NCI-H226 (cell line): ENCODE data around the gene COL4A2.

ENCODE experiments used
- DNase-seq: peaks from one replicate; pipeline ENCODE4 v3.0.0-alpha.2; 2015

Gene COL4A2

GRCh38 chr13:110272651-110273050, 34.4 kb upstream of the COL4A2 start:
- no peak for DNase-seq

- DNase-seq = no peak
Measured at GRCh38 chr13:110273254-110273653, 33.8 kb upstream of the COL4A2 start.

GRCh38 chr13:110274687-110275086, 32.4 kb upstream of the COL4A2 start:
- no peak for DNase-seq

- DNase-seq = no peak
Measured at GRCh38 chr13:110275931-110276552, 31.0 kb upstream of the COL4A2 start.

DNA sequence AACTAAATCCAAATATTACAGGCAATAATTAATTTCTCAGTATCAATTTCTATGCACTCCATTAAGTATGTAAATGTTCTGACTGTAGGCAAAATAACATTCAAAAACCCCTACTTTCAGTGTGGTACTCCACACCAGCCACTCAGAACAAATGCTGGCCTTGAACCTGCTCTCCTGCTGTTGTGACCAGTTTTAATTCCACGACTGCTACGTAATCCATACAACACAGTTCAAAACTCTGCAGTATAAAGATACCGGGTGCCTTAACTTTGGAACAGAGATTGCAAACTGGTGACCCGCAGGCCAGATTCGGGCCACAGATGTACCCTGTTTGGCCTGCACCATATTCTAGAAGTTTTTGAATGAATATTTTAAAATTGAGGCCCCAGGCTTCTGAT, 30.5 kb upstream of the COL4A2 start:
- no peak for DNase-seq

DNA sequence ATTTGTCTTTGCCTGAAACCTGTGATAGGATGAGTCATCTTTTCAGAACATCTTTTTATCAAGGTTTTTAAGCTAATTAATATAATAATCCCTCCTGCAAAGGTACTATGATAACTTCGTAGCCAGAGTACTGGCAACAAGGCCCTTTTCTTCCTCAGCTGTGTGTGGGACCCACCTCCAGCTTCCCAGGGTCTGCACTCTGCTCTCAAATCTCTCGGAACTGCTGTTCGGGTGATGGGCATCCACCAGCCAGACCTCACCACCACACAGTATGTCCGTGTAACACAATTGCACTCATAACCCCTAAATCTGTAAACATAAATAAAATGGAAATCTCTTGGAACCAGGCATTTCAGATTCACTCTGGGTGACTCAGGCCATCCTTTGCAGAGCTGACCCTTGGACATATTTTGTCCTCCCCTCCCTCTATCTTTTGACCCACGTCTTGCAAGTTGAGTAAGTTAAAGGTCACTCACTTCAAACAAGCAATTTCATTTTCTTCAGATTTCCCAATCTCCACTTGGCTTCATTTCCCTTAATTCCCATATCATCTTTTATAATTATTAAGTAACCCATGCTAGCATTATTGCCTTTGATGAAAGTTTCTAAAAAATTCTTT, 29.6 kb upstream of the COL4A2 start:
- no peak for DNase-seq

- no peak for DNase-seq
Measured at GRCh38 chr13:110278859-110279258, 28.2 kb upstream of the COL4A2 start.

DNA sequence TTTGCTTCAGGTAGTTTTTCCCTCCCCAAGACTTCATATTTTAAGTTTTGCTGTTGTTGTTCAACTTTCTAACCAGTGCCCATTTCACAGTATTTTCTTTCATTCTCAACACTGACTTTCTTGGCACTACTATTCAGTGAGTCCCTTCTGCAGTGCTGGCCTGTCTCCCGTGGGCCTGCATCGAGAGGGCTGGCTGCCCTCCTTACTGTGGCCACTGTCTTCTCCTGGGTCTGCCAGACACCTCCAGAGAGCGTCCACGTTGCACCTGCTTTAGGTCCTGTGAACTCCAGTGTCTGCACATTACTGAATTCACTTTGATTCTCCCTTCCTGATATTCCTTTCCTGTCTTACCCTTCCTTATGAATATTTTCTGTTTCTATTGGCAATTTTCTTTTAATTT, 27.4 kb upstream of the COL4A2 start:
- DNase-seq = no peak

- no peak for DNase-seq
Measured at GRCh38 chr13:110280231-110280813, 26.8 kb upstream of the COL4A2 start.

DNA sequence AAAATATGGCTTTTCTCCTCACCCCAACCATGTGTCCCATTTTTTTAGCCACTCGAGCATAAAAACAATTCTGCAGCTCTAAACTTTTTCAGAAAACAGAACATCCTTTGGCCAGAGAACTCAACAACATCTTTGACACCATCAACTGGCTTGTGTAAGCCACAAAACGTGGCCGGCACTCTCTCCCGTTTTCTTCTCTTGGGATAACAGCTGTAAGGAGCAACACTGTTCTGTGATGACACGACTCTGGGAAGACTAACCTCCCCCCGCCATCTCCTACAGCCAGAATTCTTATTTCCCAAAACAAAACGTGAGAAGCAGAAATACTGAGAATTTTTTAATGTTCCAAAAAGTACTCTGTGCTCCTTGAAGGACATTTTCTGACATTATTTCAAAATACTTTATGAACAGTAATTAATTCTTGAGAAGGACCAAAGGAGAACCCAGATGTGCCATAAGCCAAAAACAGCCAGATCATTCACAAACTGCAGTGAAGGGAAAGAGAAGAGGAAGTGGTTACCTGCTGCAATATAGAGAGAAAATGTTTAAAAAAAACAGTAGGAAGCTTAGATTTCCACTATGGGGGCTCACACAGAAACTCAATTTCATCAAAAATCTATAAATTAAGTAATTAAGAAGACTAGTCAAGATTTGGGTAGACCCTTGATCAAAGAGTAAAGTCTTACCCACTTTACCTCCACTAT, 25.9 kb upstream of the COL4A2 start:
- no peak for DNase-seq

DNA sequence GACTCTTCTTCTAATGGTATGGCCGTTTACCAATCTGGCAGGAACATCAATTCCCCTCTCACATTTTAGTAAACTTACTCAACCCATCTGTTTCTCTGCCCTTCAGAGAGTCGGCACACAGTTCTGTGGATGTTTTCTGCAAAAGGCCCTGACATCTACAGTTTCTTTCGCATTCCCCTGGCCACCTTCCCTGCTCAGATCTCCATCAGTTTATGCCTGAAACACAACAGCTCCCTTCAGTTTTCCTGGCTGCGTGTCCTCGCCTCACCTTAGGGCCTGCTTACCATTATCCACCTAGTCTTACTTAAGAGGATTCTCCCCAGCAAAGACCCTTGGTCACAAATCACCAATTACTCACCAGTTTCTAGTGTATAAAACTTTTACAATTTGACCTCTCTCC, 25.3 kb upstream of the COL4A2 start:
- DNase-seq = no peak

DNA sequence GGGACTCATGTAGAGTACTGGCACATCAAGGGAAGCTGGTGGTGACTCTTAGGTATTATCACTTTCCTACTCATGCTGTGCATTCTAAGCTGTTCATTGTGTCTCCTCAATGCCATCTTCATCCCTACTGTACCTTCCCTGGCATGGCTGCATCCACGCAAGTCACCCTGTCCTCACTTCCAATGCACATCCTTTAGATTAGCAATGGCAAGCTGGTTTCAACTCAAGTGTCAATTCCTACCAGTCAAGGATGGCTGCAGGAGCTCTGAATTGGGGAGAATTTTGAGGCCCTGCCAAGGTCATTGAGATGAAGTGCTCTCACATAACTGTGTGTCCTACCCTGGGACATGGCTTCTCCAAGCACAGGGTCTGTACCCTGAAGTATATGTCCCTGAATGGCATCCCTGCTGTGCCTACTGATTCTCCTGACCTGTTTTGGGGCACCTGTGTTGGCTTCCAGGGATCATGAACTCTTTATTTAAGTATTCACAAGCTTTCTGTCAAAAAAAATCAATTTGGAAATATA, 24.7 kb upstream of the COL4A2 start:
- no peak for DNase-seq

- no peak for DNase-seq
Measured at GRCh38 chr13:110283736-110284517, 23.2 kb upstream of the COL4A2 start.

DNA sequence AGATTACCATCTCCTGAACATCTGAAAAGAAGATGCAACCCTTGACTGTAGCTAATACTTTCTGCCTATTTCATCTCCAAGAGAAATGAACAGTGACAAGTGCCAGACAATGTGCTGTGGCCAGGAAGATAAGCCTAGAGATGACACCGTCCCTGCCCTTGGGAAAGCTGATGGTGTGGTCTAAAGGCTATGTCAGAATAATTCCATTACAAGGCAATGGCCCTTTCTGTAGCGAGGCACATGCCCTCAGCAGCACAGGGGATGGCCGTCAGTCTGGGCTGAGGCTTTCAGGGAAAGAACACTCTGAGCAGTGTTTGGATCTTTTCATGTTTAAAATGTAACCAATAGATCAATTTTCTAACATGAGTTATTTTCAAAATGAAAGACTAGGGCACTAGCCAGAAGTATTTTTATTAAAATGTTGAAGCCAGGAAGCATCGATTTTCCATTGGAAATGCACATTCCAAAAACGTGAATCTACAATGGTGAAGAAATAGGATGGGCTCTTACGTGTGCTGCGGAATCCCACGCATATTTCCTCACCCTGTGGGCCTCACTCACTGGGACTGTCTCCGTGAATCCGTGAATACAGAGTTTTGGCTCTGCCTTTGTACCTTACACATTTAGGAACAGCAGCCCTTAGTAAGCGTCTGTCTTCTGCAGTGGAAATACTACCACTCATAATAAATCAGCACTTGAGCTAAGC, 22.2 kb upstream of the COL4A2 start:
- no peak for DNase-seq

DNA sequence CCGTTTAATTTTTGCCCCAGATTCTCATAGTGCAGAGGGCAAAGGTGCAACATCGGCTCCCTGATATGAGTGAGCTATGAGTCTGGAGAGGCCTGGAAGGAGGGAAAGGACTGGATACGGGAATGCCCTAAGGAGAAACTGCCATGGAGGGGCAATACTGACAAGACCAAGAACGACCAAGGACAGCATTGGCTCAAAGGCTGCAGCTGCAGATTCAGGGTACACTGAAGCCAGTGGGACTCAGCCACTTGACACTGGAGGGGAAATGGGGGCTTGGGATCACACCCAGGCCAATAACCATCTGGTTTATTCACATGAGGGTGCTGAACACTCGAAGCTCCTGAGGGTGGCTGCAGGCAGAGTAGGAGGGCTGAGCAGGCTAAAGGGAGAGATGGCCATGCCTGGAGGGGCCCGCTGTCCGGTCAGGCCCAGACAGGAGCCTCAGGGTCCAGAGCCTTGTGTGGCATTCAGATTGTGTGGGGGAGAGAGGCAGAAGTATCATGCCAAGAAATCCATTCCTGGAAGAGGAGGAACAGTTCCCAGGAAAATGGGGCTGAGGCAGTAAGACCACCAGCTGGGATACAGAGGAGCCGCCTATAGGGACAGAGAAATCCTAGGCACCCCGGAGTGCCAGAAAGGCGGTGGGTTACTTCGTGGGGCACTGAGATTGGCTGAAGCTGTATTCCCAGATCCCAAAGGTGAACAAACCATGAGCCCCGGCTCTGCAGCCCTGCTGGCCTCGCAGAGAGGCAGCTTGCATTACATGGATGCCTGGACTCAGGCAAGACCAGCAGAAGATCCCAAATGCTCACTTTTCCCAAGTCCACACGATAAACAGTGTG, 20.9 kb upstream of the COL4A2 start:
- no peak for DNase-seq

GRCh38 chr13:110286833-110287819, 20.0 kb upstream of the COL4A2 start:
- no peak for DNase-seq

DNA sequence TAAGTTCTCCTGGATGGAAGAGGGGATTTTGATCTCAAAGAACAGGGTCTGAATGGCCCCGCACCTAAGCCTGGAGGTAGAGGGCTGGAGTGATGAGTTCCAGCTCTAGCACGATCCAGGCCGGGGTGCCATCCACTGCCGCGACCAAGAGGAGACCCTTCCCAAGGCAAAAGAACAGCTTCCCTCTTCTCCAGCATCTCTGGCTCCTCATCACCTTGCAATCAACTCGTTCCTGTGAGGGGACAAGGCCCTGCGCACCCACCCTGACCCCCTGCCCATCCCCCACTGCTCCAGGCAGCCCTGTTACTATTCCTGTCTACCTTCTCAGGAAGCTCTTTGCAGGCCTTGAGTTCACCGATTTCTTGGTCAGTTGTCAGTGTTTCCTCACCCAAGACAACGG, 17.9 kb upstream of the COL4A2 start:
- DNase-seq = no peak

DNA sequence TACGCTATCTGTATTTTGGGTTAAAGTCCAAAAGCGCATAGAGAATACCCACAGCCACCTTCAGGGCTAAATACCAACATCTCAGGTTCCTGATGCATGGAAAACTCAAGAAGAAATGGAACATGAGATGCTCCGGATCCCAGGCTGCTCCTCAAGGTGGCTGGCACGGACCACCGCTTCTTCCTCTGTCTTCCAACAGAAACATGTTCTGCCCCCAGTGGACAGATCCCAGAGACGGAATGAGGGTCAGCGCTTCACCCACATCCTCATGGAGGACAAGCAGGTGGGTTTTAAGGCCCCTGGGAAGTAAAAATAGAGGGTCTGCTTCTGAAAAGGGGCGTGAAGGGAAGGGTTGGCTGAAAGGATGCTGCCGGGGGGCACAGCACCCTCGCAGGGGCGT, 17.4 kb upstream of the COL4A2 start:
- DNase-seq = no peak

- no peak for DNase-seq
Measured at GRCh38 chr13:110290153-110290552, 16.9 kb upstream of the COL4A2 start.

- no peak for DNase-seq
Measured at GRCh38 chr13:110290826-110291225, 16.3 kb upstream of the COL4A2 start.
